IgD-negative memory B cell (primary cell): Measurements from ENCODE around the gene SLC16A8. TPM values are rescaled to one million over a fixed set of nuclear protein-coding genes. Genes with fewer than 3 reads are reported as not detected.

Experiments
- H3K27ac Mint-ChIP-seq, 3 donors: one replicate each; pipeline ENCODE4 v1.8.0; 2020 to 2022; ENCODE audit warnings: mild to moderate bottlenecking in 3 of 3, mixed read lengths in 3 of 3, moderate library complexity in 1 of 3
- H3K27me3 Mint-ChIP-seq: one replicate; pipeline ENCODE4 v1.8.0; 2021; ENCODE audit warnings: mixed read lengths
- H3K36me3 Mint-ChIP-seq: one replicate; pipeline ENCODE4 v1.8.0; 2020; ENCODE audit warnings: mild to moderate bottlenecking, mixed read lengths
- H3K4me1 Mint-ChIP-seq, 3 donors: one replicate each; pipeline ENCODE4 v1.8.0; 2020 to 2022; ENCODE audit warnings: mixed read lengths in 3 of 3, mild to moderate bottlenecking in 1 of 3
- H3K4me3 Mint-ChIP-seq, 4 donors: one replicate each; pipeline ENCODE4 v1.8.0; 2020 to 2022; ENCODE audit warnings: mild to moderate bottlenecking in 4 of 4, mixed read lengths in 4 of 4, moderate library complexity in 3 of 4
- H3K9me3 Mint-ChIP-seq, 3 donors: one replicate each; pipeline ENCODE4 v1.8.0; 2020 to 2021; ENCODE audit warnings: mixed read lengths in 3 of 3, mild to moderate bottlenecking in 1 of 3
- polyA plus RNA-seq: library from polyadenylated mRNA; unstranded; fragments of 300-500 nt; fragmentation: Illumina TruSeq; gene quantifications from one replicate; pipeline ENCODE4 v1.2.3, GENCODE V29; 2021

Gene SLC16A8
- polyA plus RNA-seq, 1 donor from 2014 or later: not detected

DNA sequence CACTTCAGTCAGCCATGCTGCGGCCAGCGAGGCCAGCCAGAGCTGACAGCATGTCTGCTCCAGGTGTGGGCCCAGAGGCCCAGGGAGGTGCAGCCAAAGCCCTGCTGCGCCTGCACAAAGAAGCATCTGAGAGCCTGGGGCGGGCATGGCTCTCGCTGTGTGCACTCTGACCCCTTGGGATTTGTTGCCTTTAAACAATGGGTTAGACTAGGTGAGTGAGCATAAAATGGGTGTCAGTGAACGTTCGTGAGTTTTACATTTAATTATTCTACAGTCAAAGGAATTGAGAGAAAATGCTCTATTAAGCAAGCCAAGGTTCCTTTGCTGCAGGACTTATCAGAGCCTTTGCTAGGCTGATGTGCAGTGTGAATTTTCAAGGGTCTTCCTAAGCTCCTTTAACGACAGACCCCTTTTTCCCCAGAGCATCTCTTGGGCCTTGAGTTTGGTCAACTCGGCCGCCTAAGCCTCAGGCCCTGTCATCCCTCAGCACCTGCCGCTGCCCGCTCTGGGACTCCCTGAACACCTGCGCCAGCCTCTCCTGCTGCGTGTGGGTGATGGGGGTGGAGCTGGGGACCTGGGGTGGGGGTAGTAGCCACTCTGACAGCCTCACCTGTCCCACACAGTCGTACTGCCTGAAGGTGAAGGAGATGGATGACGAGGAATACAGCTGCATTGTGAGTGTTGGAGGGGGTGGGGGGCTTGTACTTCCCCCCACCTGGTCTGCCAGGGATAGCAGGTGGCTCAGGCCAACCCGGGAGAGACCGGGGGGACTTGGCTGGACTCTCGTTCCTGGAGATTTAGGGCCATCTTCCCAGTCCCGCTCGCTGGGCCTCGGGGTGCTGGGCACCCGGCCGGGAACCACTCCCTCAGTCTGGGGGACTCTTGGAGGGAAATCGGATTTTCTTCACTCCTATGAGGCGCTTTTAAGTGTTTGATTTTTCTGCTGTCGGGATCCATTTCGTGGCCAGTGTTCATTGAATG, 10.5 kb downstream of the SLC16A8 start:
- Mint-ChIP-seq H3K27me3 (no peaks in the 10 kb centered on the region), H3K9me3 (no peaks in the 10 kb centered on the region), H3K27ac (no peak overlapping the region), H3K36me3 (peaks cover 4% of the 10 kb centered on the region), H3K4me3 (no peak overlapping the region), H3K4me1 (no peaks in the 10 kb centered on the region)

DNA sequence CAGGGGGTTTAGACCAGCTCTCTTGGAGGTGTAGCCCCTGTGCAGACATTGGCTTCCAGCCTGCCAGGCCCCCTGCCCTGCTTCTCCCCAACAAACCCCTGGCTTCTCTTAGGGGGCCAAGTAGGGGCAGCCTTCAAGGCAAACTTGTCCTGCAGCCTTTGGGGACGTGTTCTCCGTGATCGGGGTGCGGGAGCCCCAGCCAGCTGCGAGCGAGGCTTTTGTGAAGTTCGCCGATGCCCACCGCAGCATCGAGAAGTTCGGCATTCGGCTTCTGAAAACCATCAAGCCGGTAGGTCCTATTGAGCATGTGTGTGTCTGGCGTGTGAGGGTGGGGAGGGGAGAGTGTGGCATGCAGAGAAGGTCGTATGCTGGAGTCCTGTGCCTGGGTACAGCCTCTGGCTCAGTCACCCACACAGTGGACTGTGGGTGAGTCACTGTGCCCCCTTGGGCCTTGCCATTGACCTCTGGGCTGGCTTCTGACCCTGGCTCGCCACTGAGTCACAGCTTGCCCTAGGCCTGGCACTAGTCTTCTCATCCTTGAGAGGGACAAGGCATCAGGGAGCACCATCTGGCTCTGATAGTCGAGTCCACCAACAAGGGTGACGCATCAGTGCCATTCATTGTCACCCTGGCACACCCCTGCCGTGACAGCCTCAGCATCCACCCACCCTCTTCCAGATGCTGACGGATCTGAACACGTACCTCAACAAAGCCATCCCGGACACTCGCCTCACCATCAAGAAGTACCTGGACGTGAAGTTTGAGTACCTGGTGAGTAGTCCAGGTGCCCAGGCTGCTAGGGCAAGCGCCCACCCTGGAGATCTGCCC, 11.4 kb downstream of the SLC16A8 start:
- Mint-ChIP-seq H3K4me3 (no peak overlapping the region), H3K4me1 (no peaks in the 10 kb centered on the region), H3K9me3 (no peaks in the 10 kb centered on the region), H3K27ac (no peak overlapping the region), H3K36me3 (peaks cover 6% of the 10 kb centered on the region), H3K27me3 (no peaks in the 10 kb centered on the region)

DNA sequence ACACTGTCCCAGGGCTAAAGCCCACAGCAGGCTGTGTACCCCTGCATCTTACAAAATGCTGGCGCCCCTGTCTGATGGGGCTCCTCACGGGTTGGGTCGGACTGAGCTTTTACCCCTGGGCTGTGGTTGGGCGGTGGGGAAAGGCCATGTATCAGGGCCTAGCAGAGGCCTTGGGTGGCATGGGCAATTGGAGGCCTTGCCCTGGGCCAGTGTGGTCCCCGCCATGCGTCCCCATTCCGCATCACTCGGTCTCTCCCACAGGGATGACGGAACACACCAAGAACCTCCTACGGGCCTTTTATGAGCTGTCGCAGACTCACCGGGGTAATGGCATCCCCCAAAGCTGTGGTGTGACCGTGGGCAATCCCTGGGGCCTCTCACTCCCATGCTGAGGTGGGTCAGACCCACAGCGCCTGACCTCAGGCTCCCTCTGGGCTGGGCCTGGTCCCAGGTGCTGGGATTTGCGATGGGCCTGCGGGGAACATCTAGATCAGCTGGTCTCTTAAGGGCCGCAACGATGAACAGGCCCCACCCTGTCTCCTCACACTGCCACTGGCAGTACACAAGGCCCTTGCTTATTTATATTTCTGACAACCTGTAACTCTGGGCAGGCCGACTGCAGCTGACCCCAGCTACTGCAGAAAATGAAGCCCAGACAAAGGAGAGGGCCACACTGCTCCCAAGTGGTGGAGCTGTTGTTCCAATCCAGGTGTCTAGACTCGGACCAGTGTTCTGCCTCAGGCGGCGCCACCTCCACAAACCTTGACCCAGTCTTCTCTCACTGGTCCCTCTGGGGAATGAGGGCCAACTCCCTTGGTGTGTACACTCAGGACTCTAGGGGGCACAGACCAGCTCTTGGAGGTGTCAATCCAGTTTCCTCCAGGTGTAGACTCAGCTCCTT, 12.3 kb downstream of the SLC16A8 start:
- H3K27me3 Mint-ChIP-seq: no peaks in the 10 kb centered on the region
- H3K36me3 Mint-ChIP-seq: peaks cover 6% of the 10 kb centered on the region
- no peaks in the 10 kb centered on the region for H3K9me3 Mint-ChIP-seq
- H3K4me3 Mint-ChIP-seq: no peak overlapping the region
- H3K4me1 Mint-ChIP-seq: no peaks in the 10 kb centered on the region
- no peak overlapping the region for H3K27ac Mint-ChIP-seq

DNA sequence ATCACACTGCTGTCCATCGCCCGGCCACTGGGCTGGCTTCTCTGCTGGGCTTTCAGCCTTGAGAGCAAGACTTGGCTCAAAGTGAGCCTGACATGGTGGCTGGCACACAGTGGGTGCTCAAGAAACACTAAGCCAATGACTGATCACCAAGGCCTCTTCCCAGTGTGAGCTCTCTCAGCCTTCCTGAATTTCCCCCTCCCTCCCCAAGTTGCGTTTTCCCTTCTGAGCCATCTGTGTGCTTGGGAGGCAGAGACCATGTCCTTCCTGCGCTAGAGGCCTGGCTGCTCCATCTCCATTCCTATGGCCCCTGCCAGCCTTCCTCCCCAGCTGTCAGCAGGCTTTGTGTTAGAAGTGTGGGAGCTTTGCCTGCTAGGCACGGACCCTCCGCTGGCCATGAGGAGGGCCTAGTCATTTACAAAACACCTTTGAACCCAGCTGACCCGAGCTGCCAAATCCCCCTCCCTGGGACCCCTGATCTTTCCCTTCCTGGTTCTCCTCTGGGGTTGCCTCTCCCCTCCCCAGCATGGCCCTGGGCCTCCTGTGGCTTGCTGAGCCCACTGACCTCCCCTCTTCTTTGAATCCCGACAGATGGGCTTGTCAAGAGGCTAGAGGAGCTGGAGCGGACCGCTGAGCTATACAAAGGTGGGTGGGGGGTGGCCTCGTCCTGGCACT, 13.6 kb downstream of the SLC16A8 start:
- Mint-ChIP-seq H3K27ac (no peak overlapping the region), H3K4me3 (no peak overlapping the region)

DNA sequence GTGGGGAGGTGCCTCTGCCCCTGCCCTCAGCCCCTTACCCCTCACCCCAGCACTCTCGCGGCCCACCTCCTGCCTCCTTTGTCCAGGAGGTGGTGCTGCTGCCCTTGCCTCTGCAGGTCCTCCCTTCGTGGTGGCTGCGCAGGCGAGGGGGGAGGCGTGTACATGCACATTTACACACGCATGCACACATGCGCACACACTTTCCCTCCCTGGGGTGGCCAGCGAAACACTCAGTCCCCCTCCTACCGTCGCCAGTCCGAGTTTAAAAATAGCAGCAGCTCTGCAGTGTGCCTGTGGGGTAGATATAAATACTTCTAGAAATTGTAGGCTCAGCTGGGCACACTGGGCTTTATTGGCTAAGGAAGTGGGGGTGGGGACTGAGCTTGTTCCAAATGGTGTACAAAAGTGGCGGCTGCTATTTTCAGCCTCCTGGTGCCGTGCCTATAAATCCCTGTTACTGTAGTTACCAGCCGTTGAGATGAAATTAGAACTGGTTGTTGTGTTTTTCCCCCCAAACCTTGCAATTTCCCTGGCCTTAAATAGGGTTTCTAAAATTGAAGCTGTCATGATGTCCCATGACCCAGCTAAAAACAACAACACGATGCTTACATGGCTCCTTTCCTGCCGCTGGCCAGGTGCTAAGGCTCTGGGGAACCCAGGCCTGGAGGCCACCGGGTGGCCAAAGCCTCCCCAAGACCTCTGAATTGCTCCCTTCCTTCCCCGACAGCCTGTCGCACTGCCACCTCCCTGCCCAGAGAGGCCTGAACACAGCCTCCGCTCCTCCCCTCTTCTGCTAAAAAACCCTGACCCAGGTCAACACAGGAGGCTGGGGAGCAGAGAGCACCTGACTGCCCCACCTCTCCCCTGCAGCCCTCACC, 14.4 kb downstream of the SLC16A8 start:
- H3K4me1 Mint-ChIP-seq: no peaks in the 10 kb centered on the region
- no peaks in the 10 kb centered on the region for H3K27me3 Mint-ChIP-seq
- no peak overlapping the region for H3K4me3 Mint-ChIP-seq
- peaks cover 4% of the 10 kb centered on the region for H3K36me3 Mint-ChIP-seq
- H3K27ac Mint-ChIP-seq: no peak overlapping the region
- no peaks in the 10 kb centered on the region for H3K9me3 Mint-ChIP-seq

More for the DNA sequence above, 13.6 kb downstream of the SLC16A8 start:
- Mint-ChIP-seq H3K27me3 (no peaks in the 10 kb centered on the region), H3K9me3 (no peaks in the 10 kb centered on the region), H3K4me1 (no peaks in the 10 kb centered on the region), H3K36me3 (peaks cover 6% of the 10 kb centered on the region)

DNA sequence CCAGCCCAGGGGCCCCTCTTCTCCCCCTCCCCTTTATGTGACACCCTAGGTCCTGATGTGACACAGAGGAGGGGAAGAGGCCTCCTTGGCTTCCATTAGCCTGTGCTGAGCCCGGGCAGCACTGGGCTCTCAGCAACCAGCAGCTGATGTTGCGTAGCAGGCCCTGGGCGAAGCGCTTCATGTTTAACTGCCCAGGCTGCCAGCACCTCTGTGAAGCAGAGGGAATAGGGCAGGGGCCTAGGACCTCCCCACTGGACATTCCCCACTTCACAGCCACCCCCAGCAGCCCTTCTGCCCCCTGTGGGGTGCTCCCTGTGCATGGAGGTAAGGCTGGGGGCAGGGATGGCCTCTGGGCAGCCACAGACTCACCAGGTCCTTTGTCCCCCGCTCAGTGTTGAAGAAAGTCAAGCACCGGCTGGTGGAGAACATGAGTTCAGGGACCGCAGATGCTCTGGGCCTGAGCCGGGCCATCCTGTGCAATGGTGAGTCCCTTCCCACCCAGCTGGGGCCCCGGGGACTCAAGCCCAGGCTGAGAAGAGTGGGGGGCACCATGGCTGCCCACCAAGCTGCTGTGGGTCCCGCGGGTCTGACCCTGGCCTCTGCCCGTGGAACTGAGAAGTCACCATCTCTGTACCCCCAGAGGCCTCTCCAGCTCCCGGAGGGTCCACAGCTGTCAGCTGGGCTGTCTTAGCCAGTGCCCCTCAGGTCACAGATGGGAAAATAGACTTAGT, 15.2 kb downstream of the SLC16A8 start:
- no peaks in the 10 kb centered on the region for H3K4me1 Mint-ChIP-seq
- no peak overlapping the region for H3K4me3 Mint-ChIP-seq
- H3K27me3 Mint-ChIP-seq: no peaks in the 10 kb centered on the region
- H3K9me3 Mint-ChIP-seq: no peaks in the 10 kb centered on the region
- peaks cover 4% of the 10 kb centered on the region for H3K36me3 Mint-ChIP-seq
- no peak overlapping the region for H3K27ac Mint-ChIP-seq

DNA sequence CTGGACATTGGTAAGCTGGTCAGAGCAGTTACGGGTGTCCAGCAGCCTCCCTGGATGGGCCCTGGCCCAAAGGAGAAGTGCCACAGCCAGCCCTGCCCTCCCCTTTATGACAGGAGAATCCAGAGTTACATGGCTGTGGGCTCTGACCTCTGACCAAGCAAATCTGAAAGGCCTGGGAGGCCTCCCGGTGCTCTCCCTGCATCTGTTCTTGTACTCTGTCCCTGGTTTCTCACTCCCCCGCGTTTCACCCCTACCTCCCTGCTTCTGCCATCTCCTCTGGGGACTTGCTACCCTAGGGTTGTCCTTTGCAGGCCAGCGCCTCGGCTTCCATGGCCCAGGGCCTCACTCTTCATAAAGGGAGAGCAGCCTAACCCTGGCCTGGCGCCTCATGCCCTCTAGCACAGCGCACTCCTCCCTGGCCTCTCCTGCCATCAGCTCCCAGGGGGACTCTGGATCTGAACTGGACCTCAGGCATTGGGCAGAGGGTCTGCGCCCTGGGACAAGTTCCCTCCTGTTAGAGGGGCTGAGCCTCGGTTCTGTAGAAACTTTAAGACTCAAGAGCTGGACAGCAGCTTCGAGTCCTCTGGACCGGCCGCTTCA, 16.1 kb downstream of the SLC16A8 start:
- H3K27ac Mint-ChIP-seq: no peak overlapping the region
- no peaks in the 10 kb centered on the region for H3K9me3 Mint-ChIP-seq
- peaks cover 0 to 2% (median 1%) of the 10 kb centered on the region in 3 donors for H3K4me1 Mint-ChIP-seq
- H3K36me3 Mint-ChIP-seq: peaks cover 5% of the 10 kb centered on the region
- H3K27me3 Mint-ChIP-seq: no peaks in the 10 kb centered on the region
- no peak overlapping the region for H3K4me3 Mint-ChIP-seq

DNA sequence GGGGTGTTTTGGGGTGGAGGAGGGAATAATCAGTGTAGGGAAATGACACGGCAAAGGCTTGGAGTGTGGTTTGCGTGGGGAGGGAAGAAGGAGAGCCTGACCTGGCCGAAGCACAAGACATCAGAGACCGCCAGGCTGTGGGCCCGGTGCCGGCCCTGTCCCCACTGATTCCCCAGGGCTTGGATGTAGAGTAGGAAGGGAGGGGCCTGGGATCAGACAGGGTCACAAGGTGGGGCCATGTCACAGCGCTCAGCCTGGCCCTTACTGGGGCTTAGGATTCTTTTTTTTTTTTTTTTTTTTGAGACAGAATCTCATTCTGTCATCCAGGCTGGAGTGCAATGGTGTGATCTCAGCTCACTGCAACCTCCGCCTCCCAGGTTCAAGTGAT, 17.0 kb downstream of the SLC16A8 start:
- H3K9me3 Mint-ChIP-seq: no peaks in the 10 kb centered on the region
- H3K36me3 Mint-ChIP-seq: peaks cover 9% of the 10 kb centered on the region
- no peak overlapping the region for H3K4me3 Mint-ChIP-seq
- H3K27ac Mint-ChIP-seq: no peak overlapping the region
- no peaks in the 10 kb centered on the region for H3K27me3 Mint-ChIP-seq
- H3K4me1 Mint-ChIP-seq: peaks cover 4 to 6% (median 5%) of the 10 kb centered on the region in 3 donors

DNA sequence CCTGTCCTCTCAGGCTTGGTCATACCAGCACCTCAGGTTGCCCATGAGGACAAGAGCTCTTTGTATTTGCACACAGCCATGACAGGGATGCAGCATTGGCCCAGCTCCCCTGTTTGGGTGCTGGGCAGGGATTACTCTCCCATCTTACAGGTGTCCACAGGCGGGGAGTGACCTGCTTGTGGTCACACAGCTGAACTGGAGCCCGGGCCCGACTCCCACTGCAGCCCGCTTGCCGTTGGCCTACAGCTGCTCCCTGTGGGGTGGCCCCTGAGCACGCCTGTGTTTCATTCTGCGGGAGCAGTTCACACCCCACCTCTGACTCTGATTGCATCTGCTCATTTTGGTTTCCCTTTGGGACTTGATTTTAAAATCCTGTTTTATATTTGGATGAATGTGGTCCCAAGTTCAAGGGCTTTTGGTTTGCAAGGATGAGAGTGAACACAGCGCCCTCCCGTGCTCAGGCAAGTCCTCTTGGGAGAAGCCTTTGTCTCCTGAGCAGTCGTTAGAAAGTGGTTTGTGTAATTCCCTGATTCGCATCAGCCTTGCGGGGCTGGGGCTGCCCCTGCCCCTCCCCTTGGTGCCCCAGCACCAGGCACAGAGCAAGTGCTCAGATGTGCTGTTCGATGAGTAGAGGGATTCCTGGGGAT, 17.5 kb downstream of the SLC16A8 start:
- H3K9me3 Mint-ChIP-seq: no peaks in the 10 kb centered on the region
- no peak overlapping the region for H3K27ac Mint-ChIP-seq
- H3K36me3 Mint-ChIP-seq: peaks cover 9% of the 10 kb centered on the region
- H3K4me1 Mint-ChIP-seq: peaks cover 4 to 6% (median 5%) of the 10 kb centered on the region in 3 donors
- H3K4me3 Mint-ChIP-seq: no peak overlapping the region
- H3K27me3 Mint-ChIP-seq: no peaks in the 10 kb centered on the region

DNA sequence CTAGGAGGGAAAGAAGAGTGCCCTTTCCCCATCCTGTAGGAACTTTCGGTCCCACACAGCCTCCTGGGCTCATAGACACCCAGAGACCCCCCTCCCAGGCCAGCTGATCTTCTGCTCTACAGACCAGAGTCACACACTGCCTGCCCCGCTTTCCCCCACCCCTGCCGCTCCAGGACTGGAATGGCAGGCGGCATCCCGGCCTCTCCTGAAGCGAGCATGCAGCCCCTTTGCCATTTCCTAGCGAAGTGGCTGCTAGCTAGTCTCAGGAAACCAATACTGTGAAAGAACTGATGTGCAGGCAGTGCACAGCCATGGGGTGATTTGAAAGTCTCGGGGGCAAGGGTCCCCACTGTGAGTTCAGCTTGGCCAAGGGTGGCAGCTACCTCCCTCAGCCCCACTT, 18.4 kb downstream of the SLC16A8 start:
- Mint-ChIP-seq H3K4me3 (no peak overlapping the region), H3K27me3 (no peaks in the 10 kb centered on the region)

DNA sequence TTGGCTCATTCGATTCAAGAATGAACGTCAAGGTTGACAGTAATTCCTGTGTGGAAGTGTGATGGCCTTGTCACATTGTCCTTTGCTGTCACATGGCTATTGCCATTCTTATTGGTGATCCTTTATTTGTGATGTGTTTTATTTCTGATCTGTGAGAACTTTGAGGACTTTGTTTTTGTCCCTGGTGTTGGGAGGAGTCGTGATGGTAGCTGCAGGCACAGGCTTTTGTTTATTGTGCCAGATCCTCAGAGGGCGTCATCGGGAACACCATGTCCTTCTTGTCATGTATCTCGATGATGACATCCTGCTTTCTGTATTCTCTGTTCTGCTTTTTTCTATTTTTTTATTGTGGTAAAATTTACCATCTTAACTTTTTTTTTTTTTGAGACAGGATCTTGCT, 21.2 kb downstream of the SLC16A8 start:
- no peaks in the 10 kb centered on the region for H3K9me3 Mint-ChIP-seq
- H3K27me3 Mint-ChIP-seq: no peaks in the 10 kb centered on the region
- H3K4me1 Mint-ChIP-seq: peaks cover 8 to 12% (median 11%) of the 10 kb centered on the region in 3 donors
- H3K4me3 Mint-ChIP-seq: peak overlapping the region in 1 of 4 donors; percentile 5
- H3K27ac Mint-ChIP-seq: peak overlapping the region in 1 of 3 donors; percentile 11
- peaks cover 5% of the 10 kb centered on the region for H3K36me3 Mint-ChIP-seq

More for the DNA sequence above, 18.4 kb downstream of the SLC16A8 start:
- Mint-ChIP-seq H3K36me3 (peaks cover 9% of the 10 kb centered on the region), H3K9me3 (no peaks in the 10 kb centered on the region), H3K4me1 (peaks cover 4 to 6% (median 5%) of the 10 kb centered on the region in 3 donors), H3K27ac (no peak overlapping the region)
